NK-92 (cell line): ENCODE results near the gene TFAP2E.

Source experiments
- DNase-seq: peaks from one replicate; lab custom pipeline; 2025; ENCODE audit not compliant: unreplicated experiment; lab: John Stamatoyannopoulos, UW

The TFAP2E gene

DNA sequence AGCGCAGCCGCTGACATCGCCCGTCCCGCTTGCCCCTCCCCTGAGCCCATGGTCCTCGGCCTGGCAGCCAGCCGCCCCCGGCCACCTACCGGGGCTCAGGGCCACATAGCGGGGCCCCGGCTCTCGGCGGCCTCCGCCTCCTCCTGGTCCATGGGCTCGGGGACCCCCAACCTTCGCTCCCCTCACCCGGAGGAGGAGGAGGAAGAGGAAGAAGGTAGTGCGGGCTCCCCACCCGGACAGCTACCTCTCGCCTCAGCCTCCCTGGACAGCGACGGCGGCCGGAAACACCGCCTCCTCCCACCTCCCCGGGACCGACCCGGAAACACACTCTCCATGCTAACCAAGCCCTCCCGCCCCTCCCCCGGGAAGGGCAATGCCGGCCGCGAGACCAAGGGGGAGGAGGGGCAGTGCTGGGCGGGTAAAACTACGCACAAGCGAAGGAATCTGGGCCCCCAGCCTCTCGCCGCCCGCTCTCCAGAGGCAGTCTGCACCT lies 15.9 kb upstream of the TFAP2E start, which contains the start of gene KIAA0319L:
Gene KIAA0319L, minus strand, starts transcription at position 286 of the 493 bp plus-strand sequence. CDS start 2,912 bp downstream, outside the sequence.
- no peak for DNase-seq

DNA sequence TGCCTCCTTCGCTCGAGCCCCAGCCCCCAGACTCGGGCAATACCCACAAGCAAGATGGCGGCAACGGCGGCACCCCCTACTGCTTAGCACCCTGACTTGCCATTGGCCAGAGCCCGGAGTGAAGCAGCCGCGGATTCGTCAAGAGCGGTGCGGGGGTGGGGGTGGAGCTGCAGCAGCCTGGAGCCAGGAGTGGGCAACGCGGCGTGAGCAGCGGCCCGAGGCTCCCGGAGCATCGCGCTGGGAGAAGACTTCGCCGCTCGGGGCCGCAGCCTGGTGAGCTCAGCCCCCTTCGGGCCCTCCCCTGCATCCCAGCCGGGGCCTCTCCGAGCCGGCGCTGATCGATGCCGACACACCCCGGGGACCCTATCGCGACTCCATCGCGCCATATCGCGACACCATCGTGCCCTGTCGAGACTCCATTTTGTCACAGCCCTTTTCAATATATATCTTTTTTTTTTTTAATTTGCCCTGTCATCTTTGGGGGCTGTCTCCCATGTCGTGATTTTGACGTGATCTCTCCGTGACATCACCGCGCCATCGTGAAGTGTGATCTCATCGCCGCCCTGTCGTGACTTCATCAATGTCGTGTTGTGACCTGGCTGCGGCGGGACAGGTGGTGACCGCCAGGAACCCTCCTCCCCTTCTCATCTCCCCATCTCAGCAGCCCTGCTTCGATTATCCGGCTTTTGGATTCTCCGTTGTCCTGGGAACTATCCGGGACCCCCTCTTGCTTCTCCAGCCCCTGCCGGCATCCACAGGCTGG lies 15.3 kb upstream of the TFAP2E start, which contains the start of gene NCDN:
Gene NCDN, plus strand, starts transcription at position 189 of the 763 bp plus-strand sequence. Its CDS starts 392 bp downstream, at position 581.
- DNase-seq: peak; percentile 63

DNA sequence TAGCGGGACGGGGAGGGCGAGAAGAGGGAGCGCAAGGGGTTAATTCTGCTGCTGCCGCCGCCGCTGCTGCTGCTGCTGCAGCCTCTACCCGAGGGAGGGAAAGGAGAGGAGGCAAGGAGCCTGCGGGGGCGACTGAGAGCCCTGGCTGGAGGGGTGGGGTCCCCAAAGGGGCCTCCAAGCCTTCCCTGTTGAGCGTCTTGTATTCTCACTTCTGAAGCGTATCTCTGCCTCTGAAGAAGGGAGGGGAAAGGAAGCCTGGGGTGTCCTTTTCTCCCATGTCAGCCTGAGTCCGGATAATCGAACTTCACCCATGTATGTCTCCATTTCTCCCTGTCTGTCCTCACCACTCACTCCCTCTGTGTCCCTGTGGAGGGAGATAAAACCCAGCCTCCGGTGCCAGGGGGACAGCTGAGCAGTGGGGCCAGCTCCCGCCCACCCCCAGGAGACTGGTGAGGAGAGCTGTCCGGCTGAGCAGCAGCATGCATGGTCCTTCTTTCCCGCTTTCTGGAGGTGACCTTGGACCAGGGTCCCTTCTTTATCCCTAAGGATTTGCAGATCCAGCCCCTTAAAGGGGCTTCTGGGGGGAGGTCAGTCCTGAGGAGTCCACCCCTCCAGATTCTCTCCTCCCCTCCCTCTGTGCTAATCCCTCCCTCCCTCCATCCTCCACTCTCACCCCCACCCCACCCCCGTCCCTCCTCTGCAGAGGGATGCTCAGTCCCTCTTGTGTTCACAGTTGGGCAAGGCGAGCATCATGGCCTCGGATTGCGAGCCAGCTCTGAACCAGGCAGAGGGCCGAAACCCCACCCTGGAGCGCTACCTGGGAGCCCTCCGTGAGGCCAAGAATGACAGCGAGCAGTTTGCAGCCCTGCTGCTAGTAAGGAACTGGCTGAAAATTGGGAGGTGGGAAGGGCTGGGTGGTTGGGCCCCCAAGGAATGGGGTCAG lies 14.5 kb upstream of the TFAP2E start:
- DNase-seq: no peak

GRCh38 chr1:35559317-35559944 lies 13.7 kb upstream of the TFAP2E start:
- DNase-seq: no peak

- DNase-seq: no peak
Observed at GRCh38 chr1:35560256-35561225, 12.6 kb upstream of the TFAP2E start.

DNA sequence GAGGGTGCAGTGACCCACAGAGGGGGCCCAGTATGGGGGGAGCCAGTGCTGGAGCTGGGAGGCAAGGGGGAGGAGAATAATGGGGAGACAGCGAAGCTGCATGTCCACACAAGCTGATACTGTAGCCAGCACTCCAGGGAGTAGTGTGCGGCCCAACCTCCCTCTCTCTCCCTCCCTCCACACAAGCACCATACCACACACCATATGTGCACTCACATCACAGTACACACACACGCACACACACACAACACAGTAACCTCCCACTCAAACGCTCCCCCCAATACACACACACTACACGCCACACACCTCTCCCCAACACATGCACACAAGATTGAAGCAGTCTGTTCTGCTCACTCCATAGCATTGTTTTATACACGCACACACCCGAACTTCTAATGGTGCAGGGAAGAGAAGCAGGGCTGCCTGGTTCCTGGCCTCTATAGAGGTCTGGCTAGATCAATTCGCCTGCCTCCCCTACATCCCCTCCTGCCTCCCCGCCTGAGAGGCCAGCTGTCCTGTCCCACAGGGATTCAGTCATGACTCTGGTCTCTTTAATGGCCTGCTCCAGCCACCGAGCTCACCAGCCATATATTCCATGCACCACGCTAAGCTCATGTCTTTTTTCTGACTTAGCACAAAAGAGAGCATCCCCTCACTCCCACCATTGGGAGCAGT lies 11.7 kb upstream of the TFAP2E start:
- DNase-seq: no peak

GRCh38 chr1:35561972-35562680 lies 11.0 kb upstream of the TFAP2E start:
- DNase-seq: no peak

- DNase-seq: no peak
Observed at GRCh38 chr1:35563166-35563565, 9.9 kb upstream of the TFAP2E start.

GRCh38 chr1:35564037-35564883 lies 8.9 kb upstream of the TFAP2E start:
- DNase-seq: no peak

DNA sequence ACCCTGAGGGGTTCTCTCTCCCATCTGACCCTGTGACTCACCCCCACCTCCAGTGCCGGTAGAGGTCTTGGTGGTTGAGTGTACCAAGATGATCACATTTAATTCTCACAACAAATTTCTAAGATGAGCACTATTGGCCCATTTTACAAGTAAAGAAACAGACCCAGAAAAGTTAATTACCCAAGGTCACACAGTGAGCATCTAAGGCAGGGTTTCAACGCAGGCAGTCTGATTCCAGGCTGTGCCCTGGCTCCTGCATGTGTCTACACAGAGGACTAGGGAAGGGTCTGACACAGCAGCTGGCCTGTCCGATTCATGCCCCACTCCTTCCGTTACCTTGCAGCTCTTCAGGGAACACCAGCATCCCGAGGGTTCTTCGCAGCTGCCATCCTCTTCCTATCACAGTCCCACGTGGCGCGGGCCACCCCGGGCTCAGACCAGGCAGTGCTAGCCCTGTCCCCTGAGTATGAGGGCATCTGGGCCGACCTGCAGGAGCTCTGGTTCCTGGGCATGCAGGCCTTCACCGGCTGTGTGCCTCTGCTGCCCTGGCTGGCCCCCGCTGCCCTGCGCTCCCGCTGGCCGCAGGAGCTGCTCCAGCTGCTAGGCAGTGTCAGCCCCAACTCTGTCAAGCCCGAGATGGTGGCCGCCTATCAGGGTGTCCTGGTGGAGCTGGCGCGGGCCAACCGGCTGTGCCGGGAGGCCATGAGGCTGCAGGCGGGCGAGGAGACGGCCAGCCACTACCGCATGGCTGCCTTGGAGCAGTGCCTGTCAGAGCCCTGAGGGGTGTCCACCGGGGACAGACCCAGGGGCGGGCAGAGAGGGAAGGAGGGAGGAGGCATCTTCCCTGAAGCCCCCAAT lies 8.0 kb upstream of the TFAP2E start:
- DNase-seq: no peak

- DNase-seq: no peak
Observed at GRCh38 chr1:35565742-35566133, 7.4 kb upstream of the TFAP2E start.

DNA sequence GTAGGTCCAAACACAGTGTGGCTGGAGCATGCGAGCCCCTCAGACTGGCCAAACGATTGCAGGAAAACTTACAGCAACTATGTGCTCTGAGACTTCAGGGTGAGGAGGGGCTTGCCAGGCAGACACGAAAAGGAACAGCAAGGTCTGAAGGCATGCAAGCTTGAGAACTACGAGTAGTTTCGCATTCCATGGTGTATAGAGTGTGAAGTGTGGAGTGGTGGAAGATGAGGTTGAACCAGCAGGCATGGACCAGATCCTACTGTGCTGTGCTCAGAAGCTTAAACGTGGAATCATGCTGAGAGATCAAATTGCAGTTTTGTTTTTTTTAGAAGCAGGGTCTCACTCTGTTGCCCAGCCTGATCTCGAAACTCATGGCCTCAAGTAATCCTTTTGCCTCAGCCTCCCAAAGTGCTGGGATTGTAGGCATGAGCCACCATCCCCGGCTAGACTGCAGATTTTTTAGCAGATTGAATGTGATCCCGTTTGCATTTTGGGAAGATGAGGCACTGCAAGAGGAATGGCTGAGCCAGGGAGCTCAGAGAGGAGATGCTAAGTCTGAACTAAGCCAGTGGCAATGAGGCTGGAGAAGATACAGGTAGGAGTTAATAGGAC lies 5.1 kb upstream of the TFAP2E start:
- no peak for DNase-seq

- no peak for DNase-seq
Observed at GRCh38 chr1:35568975-35569395, 4.1 kb upstream of the TFAP2E start.

GRCh38 chr1:35569936-35570335 lies 3.2 kb upstream of the TFAP2E start:
- no peak for DNase-seq

DNA sequence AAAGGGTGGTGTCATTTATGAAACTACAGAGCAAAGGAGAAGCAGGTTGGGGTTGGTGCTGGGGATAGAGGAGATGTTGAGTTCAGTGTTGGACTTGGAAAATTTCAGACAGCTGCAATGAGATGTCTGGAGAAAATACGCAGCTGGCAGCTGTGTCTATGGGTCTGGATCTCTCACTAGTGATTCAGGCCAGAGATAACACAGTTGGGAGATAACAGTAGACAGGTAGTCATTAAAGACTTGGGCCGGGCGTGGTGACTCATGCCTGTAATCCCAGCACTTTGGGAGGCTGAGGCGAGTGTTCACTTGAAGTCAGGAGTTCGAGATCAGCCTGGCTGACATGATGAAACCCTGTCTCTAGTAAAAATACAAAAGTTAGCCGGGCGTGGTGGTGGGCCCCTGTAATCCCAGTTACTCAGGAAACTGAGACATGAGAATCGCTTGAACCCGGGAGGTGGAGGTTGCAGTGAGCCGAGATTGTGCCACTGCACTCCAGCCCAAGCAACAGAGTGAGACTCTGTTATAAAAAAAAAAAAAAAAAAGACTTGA lies 2.5 kb upstream of the TFAP2E start:
- no peak for DNase-seq

GRCh38 chr1:35571263-35571662 lies 1.9 kb upstream of the TFAP2E start:
- DNase-seq: no peak
